Bronchial epithelial cell (primary cell): ENCODE measurements around the gene DGKB. TPM values are rescaled to one million over a fixed set of nuclear protein-coding genes. Genes with fewer than 3 reads are reported as not detected.
A peak's percentile ranks its signal among the peaks of the same experiment; 100 is the strongest.

ENCODE experiments used
- DNase-seq: peaks from one replicate; pipeline ENCODE4 v3.0.0-alpha.2; 2010; ENCODE audit warnings: low read depth
- FAIRE-seq: peaks from 2 replicates; lab custom pipeline; 2011; peaks lifted over from hg19 to GRCh38; lab: Jason Lieb, UNC
- H3K27me3 ChIP-seq: 2 replicates; pipeline ENCODE4 v1.5.1; 2011; ENCODE audit warnings: low read length; ENCODE audit not compliant: control insufficient read depth, insufficient read depth
- H3K36me3 ChIP-seq: 2 replicates; pipeline ENCODE4 v1.5.1; 2011; ENCODE audit warnings: low read length; ENCODE audit not compliant: control insufficient read depth, insufficient read depth
- H3K4me3 ChIP-seq: 2 replicates; pipeline ENCODE4 v1.5.1; 2011; ENCODE audit warnings: mild to moderate bottlenecking, low read depth, low read length, control low read depth
- CTCF ChIP-seq: IDR thresholded peaks from 2 replicates; pipeline ENCODE4 v1.5.1; 2011; ENCODE audit warnings: mild to moderate bottlenecking, moderate library complexity, low read length, control low read depth, inconsistent platforms; ENCODE audit not compliant: insufficient read depth, severe bottlenecking
- total RNA-seq: library from RNA; depleted of rRNA; stranded (reverse); fragments of >200 nt; gene quantifications from 2 replicates; pipeline ENCODE4 v1.2.1, GENCODE V29; 2014

Gene DGKB
- total RNA-seq, 1 donor from 2014 or later = not detected

- DNase-seq (no peak), FAIRE-seq (no peak)
- no peaks in the 10 kb centered on the region for H3K27me3 ChIP-seq
- H3K36me3 ChIP-seq = no peaks in the 10 kb centered on the region
- H3K4me3 ChIP-seq = no peak overlapping the region
- no peak for TF ChIP-seq CTCF
Measured at GRCh38 chr7:14861456-14861855, 41.1 kb downstream of the DGKB start.

DNA sequence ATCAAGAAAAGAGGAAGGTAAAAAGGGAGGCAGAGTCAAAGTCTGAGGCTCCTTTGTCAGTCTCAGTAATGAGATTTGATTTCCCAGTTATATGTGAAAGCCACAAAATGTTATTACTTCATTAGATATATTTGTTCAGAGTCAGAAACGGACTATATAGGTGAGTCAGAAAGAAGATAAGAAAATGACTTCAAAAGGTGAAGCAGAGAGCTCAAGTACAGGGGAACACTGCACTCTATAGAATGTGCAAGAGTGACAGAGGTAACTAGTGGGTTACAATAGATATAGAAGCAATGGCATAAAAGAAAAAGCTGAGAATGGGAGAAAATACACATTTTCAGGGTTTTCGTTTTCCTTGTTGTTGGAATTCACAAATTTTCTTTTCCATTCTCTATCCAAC lies 43.3 kb downstream of the DGKB start:
- H3K4me3 ChIP-seq = no peak overlapping the region
- DNase-seq (peak; percentile 13), FAIRE-seq (no peak)
- TF ChIP-seq CTCF = no peak
- no peaks in the 10 kb centered on the region for H3K36me3 ChIP-seq
- H3K27me3 ChIP-seq = no peaks in the 10 kb centered on the region

DNA sequence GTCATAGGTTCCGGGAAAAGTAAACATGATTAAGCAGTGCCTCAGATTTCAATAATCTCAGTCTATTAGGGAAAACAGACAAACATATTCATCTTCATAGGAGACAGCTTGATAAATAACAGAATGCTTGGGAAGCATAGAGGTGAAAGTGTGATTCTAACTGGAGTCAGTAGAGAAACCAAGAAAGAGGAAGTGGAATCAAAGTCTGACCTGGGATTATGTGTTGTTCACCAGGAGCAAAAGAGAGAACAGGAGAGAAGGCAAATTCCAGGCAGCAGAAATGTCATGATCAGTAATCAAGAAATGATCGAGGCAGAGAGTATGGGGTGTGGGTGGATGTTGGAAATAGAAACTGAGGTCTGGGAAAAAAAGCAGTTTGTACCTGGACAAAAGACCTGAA lies 43.7 kb downstream of the DGKB start:
- FAIRE-seq = no peak
- TF ChIP-seq CTCF = no peak
- no peaks in the 10 kb centered on the region for H3K36me3 ChIP-seq
- no peak for DNase-seq
- no peaks in the 10 kb centered on the region for H3K27me3 ChIP-seq
- H3K4me3 ChIP-seq = no peak overlapping the region

DNA sequence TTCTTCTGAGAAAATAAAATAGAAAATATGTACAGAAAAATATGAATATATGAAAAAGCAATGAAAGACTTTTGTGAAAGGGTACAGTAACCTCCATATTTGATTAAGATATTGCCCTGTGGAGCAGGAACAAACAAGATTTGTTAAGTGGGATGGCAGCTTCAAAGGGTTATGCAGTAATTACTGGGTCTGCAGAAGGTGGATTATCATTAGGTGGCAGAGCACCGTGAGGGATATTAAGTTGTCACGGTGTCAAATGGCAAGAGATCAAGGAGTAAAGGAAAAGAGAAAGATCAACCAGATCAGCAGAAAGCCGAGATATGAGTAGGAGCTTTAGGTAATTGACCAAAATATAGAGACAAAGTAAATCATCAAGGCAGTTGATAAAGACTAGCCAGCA lies 44.1 kb downstream of the DGKB start:
- Histone ChIP-seq H3K4me3 (no peak overlapping the region), H3K36me3 (no peaks in the 10 kb centered on the region), H3K27me3 (no peaks in the 10 kb centered on the region)
- DNase-seq (no peak), FAIRE-seq (no peak)
- no peak for TF ChIP-seq CTCF

GRCh38 chr7:14855033-14855794 lies 47.3 kb downstream of the DGKB start:
- no peak for DNase-seq
- Histone ChIP-seq H3K36me3 (no peaks in the 10 kb centered on the region), H3K4me3 (no peak overlapping the region), H3K27me3 (no peaks in the 10 kb centered on the region)
- FAIRE-seq = no peak
- no peak for TF ChIP-seq CTCF

DNA sequence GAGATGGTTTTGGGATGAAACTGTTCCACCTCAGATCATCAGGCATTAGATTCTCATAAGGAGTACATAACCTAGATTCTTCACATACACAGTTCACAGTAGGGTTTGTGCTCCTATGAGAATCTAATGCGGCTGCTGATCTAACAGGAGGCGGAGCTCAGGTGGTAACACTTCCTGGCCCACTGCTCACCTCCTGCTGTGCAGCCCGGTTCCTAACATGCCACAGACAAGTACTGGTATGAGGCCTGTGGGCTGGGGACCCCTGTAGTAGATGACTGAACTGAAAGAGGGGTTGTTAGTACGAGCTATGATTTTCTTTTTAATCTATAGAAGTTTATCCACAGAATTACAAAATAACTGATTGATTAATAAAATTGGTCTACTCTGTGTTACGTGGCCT lies 48.1 kb downstream of the DGKB start:
- DNase-seq = no peak
- FAIRE-seq = no peak
- TF ChIP-seq CTCF = no peak
- Histone ChIP-seq H3K36me3 (no peaks in the 10 kb centered on the region), H3K4me3 (no peak overlapping the region), H3K27me3 (no peaks in the 10 kb centered on the region)
